Endothelial cell (in vitro differentiated cells): ENCODE results near the gene CEP131. TPM values are rescaled to one million over a fixed set of nuclear protein-coding genes. Genes with fewer than 3 reads are reported as not detected.

Source experiments
- DNase-seq: peaks from one replicate; pipeline ENCODE4 v3.0.0; 2021; ENCODE audit warnings: low spot score
- H3K27ac Mint-ChIP-seq: one replicate; pipeline ENCODE4 v1.8.0; 2021; ENCODE audit warnings: mixed read lengths, inconsistent platforms; ENCODE audit not compliant: unreplicated experiment
- H3K27me3 Mint-ChIP-seq: one replicate; pipeline ENCODE4 v1.8.0; 2021; ENCODE audit warnings: mild to moderate bottlenecking, moderate library complexity, mixed read lengths, inconsistent platforms; ENCODE audit not compliant: unreplicated experiment
- H3K36me3 Mint-ChIP-seq: one replicate; pipeline ENCODE4 v1.8.0; 2021; ENCODE audit warnings: mild to moderate bottlenecking, low read depth, mixed read lengths, inconsistent platforms; ENCODE audit not compliant: unreplicated experiment
- H3K4me1 Mint-ChIP-seq: one replicate; pipeline ENCODE4 v1.8.0; 2021; ENCODE audit warnings: mild to moderate bottlenecking, mixed read lengths, inconsistent platforms; ENCODE audit not compliant: unreplicated experiment
- H3K4me3 Mint-ChIP-seq: one replicate; pipeline ENCODE4 v1.8.0; 2021; ENCODE audit warnings: mild to moderate bottlenecking, mixed read lengths, inconsistent platforms; ENCODE audit not compliant: unreplicated experiment
- H3K9me3 Mint-ChIP-seq: one replicate; pipeline ENCODE4 v1.8.0; 2021; ENCODE audit warnings: mixed read lengths, inconsistent platforms; ENCODE audit not compliant: unreplicated experiment
- CTCF ChIP-seq: fragments of 200-600 bp; sonication (generic); IDR thresholded peaks from one replicate; pipeline ENCODE4 v1.5.0; 2021; ENCODE audit warnings: antibody characterized with exemption; ENCODE audit not compliant: unreplicated experiment
- total RNA-seq: library from RNA; stranded (reverse); fragmentation: NEBNext Ultra II Directional; extraction: Animal tissue kit (Norgen Biotek cat#: 25700); gene quantifications from one replicate; pipeline ENCODE4 v1.2.1, GENCODE V29; 2021; ENCODE audit not compliant: unreplicated experiment

CEP131 gene
- total RNA-seq, 1 donor from 2014 or later, result 21.1 TPM

GRCh38 chr17:81256616-81257015, 33.9 kb upstream of the CEP131 start:
- Mint-ChIP-seq H3K27ac (no peak overlapping the region), H3K9me3 (no peaks in the 10 kb centered on the region), H3K36me3 (peaks cover 5% of the 10 kb centered on the region), H3K4me3 (no peak overlapping the region), H3K27me3 (peaks cover 6% of the 10 kb centered on the region), H3K4me1 (peaks cover 6% of the 10 kb centered on the region)
- no peak for DNase-seq
- TF ChIP-seq CTCF, result no peak

GRCh38 chr17:81254955-81255717, 32.4 kb upstream of the CEP131 start:
- Mint-ChIP-seq H3K4me1 (peaks cover 6% of the 10 kb centered on the region), H3K36me3 (peaks cover 5% of the 10 kb centered on the region), H3K4me3 (no peak overlapping the region), H3K9me3 (no peaks in the 10 kb centered on the region), H3K27me3 (peaks cover 6% of the 10 kb centered on the region), H3K27ac (no peak overlapping the region)
- TF ChIP-seq CTCF, result no peak
- DNase-seq, result peak; percentile 71

GRCh38 chr17:81253358-81254131, 30.8 kb upstream of the CEP131 start:
- H3K4me1 Mint-ChIP-seq, result peaks cover 6% of the 10 kb centered on the region
- DNase-seq, result peak; percentile 61
- no peaks in the 10 kb centered on the region for H3K9me3 Mint-ChIP-seq
- peaks cover 8% of the 10 kb centered on the region for H3K36me3 Mint-ChIP-seq
- H3K27me3 Mint-ChIP-seq, result peaks cover 8% of the 10 kb centered on the region
- H3K4me3 Mint-ChIP-seq, result peak overlapping the region; percentile 30
- no peak overlapping the region for H3K27ac Mint-ChIP-seq
- TF ChIP-seq CTCF, result peak; percentile 86

- DNase-seq, result no peak
- H3K36me3 Mint-ChIP-seq, result peaks cover 14% of the 10 kb centered on the region
- H3K4me1 Mint-ChIP-seq, result peaks cover 6% of the 10 kb centered on the region
- no peaks in the 10 kb centered on the region for H3K9me3 Mint-ChIP-seq
- H3K4me3 Mint-ChIP-seq, result peak overlapping the region; percentile 30
- no peak for TF ChIP-seq CTCF
- H3K27me3 Mint-ChIP-seq, result peaks cover 14% of the 10 kb centered on the region
- H3K27ac Mint-ChIP-seq, result no peak overlapping the region
Observed at GRCh38 chr17:81252987-81253329, 30.2 kb upstream of the CEP131 start.
